GM21526 (cell line): Measurements from ENCODE around the gene TST.

ENCODE experiments used
- ATAC-seq: cut with Tn5 transposase; IDR thresholded peaks from one replicate; pipeline ENCODE4 v1.9.1; 2021; ENCODE audit warnings: moderate library complexity; ENCODE audit not compliant: unreplicated experiment, low FRiP score

TST gene

GRCh38 chr22:37032535-37033460 is 13.6 kb upstream of the TST start:
- no peak for ATAC-seq

DNA sequence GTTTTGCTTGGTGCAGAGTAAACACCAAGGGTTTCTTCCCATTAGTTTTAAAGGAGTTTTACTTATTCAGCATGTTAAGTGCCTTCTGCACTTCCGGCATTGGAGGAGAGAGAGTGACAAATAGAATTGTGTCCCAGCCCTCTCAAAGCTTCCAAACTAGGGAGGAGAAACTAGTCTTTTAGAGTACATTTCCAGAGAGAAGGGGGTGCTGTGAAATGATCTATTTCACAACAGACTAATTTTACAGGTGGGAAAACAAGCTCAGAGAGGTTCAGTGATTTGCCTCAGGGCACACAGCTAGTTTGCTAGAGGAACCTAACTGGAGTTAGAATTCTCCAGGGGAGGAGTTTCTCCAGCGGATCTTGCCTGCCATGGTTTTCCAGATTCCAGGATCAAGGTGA is 12.9 kb upstream of the TST start:
- no peak for ATAC-seq

DNA sequence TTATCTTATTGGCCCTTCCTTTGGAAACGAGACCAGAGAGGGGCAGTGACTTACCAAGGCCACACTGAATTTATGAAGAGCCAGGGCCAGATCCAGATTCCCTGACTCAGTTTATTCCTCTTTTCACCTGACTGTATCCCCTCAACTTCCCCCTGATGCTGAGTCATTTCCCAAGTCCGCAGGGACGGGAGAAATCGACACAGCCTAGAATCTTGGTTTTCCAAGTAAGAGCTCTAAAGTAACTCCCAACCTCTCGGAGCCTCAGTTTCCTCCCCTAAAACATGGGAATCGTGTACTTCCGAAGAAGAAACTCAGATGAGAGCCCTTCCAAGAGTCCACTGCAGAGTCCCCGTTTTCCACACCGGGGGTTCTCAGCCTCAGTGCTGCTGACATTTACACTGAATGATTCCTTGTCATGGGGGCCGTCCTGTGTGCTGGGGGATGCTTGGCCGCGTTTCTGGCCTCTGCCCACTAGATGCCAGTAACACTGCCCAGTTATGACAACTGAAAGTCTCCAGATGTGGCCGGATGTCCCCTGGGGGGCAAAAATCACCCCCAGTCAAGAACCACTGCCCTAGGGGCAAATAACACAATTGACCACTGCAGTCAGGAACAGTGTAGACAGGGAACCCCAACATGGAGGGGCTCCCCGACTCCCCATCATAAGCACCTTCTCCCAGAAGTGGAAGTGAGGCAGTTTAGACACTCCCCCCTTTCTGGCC is 11.5 kb upstream of the TST start:
- ATAC-seq = no peak

GRCh38 chr22:37028692-37029674 is 9.7 kb upstream of the TST start:
- ATAC-seq = no peak

GRCh38 chr22:37027556-37027955 is 8.3 kb upstream of the TST start:
- ATAC-seq = no peak

- ATAC-seq = no peak
Observed at GRCh38 chr22:37026325-37026724, 7.1 kb upstream of the TST start.

DNA sequence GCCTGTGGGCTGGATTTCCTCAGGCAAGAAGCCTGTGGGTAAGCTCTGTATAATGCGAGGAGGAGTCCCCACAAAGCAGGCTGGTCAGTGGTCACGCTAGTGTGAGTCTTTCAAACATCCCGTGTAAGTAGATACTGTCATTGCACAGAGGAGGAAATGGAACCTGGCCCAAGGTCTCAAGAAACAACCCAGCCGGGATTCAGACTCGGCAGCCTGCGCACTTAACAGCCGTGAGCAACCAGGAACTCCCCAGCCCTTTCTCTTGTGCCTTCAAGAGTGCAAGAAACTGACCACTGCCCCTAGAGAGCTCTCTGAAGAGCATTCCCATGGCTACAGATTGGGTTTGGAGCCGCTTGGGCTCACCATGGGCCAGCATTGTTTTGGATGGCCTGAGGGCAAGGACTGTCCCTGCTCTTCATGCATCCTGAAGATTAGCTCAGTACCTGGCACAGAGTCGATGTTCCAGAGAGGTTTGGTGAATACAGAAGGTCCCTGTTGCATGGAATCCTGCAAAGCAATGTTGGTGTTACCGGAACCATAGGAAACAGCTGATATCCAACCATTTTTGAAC is 6.3 kb upstream of the TST start:
- ATAC-seq = no peak

GRCh38 chr22:37024339-37025157 is 5.3 kb upstream of the TST start:
- ATAC-seq = no peak

- no peak for ATAC-seq
Observed at GRCh38 chr22:37023743-37024338, 4.6 kb upstream of the TST start.

- ATAC-seq = no peak
Observed at GRCh38 chr22:37022483-37023337, 3.5 kb upstream of the TST start.

DNA sequence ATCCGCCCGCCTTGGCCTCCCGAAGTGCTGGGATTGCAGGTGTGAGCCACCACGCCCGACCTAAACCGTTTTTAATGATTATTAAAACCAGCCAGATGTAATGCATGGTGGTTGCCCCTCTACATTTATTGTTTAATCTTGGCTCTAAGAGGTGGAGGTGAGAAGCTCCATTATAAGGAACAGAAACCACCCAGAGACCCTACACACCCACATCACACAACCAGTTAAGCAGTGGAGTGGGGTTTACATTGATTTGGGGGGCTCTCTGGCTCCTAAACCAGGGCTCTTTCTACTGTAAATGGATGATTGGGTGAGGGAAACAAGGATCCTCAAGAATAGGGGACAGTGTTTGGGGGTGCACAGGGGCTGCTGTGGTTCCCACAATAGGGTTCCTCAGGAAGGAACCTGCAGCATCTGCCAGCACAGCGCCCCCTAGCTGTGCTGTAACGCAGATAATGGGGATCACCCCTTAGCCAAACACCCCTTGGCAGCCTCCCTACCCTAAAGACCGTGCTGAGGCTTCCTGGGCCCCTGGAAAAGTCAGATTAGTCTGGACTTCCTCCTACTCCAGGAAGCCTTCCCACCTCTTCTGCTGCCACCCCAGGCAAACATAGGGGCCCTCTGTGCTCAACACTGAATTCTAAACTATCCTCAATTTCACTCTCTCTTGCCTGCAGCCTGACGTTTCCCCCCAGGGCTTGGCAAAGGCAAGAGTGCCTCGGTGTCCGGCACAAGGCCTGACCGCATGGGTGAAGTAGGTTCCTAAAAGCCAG is 2.6 kb upstream of the TST start:
- no peak for ATAC-seq

DNA sequence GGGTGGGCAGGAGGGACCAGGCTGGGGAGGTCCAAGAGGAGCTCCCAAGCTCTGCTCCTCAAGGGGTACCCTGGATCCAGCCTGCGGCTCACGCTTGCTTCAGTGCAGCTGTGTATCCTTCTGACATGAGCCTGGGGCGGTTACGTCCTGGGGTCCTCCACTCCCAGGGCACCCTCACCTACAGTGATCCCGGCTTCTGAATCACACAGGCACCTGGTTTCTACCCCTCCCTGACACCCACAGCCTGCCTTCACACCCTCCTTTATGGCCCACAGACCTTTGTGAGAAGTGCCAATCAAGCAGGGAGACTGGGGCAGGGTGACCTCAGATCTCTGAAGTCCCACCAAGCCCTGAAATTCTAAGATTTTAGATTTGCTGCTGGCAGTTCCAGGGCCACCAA is 1.8 kb upstream of the TST start:
- no peak for ATAC-seq

DNA sequence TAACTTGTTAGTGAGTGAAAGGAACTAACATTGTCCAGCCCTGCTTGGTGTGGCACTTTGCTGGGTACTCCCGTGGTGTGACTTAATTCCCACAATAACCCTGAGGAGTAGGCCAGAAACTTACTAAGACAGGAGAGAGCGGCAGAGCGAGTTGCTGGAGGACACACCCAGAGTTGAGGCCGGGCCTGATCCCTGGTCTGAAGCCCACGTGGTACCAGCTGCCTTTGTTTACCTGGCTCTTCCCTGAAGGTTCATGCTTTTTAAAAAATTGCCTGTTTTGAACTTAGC is 889 bp upstream of the TST start:
- no peak for ATAC-seq

GRCh38 chr22:37018815-37019308 is 385 bp downstream of the TST start:
- ATAC-seq = no peak

GRCh38 chr22:37018086-37018814 is 997 bp downstream of the TST start:
- no peak for ATAC-seq

- ATAC-seq = no peak
Observed at GRCh38 chr22:37017356-37017755, 1.9 kb downstream of the TST start.
